Lower leg skin (tissue), 3 donors: ENCODE measurements around the gene ASPN.

Experiments
- POLR2A ChIP-seq, 2 donors: fragments of 450-650 bp; IDR thresholded peaks; one replicate each; pipeline ENCODE4 v1.6.1; 2016 to 2017; ENCODE audit warnings: antibody characterized with exemption in 2 of 2, mild to moderate bottlenecking in 1 of 2, moderate library complexity in 1 of 2
- TF ChIP-seq, protein P1 (sequence below), 3 donors: fragments of 450-650 bp; IDR thresholded peaks; one replicate each; pipeline ENCODE4 v1.5.1; 2016; ENCODE audit warnings: antibody characterized with exemption in 3 of 3, mild to moderate bottlenecking in 3 of 3, moderate library complexity in 2 of 3

DNA sequence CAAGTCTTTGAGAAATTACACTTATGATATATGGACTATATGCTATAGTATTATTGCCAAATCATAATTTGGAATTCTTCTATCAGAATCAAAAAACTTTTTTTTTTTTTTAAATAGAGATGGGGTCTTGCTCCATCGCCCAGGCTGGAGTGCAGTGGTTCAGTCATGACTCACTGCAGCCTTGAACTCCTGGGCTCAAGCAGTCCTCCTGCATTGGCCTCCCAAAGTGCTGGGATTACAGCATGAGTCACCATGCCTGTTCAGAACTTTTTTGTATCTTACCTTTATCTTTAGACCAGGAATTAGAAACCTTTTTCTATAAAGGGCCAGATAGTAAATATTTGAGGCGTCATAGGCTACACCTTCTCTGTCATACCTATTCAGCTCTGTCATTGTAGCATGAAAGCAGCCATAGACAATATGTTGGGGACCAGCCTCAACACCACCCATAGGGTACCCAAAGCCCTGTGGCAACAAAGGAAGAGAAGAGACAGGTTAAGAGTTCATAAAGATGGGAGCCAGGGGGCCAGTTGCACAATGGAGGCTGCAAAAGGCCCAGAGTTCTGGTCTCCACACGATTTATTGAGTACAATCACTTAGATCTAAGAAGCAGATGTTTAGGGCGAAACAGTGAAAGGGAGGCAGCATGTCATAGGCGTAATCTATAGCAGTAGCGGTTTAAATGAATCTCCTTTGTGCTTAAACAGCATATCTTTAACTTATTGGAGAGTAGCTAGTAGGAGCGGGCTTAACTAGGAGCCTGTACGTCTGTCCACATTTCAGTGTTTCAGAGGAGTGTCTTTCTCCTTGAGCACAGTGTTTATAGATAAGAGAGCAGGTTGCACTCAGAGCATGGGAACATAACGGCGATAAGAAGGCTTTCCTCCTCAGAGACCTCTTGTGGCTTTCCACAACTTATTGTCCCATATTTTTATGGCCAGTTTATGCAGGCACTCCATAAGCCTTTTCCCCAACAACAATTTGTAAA lies 41.0 kb upstream of the ASPN start:
- TF ChIP-seq, protein P1, sequence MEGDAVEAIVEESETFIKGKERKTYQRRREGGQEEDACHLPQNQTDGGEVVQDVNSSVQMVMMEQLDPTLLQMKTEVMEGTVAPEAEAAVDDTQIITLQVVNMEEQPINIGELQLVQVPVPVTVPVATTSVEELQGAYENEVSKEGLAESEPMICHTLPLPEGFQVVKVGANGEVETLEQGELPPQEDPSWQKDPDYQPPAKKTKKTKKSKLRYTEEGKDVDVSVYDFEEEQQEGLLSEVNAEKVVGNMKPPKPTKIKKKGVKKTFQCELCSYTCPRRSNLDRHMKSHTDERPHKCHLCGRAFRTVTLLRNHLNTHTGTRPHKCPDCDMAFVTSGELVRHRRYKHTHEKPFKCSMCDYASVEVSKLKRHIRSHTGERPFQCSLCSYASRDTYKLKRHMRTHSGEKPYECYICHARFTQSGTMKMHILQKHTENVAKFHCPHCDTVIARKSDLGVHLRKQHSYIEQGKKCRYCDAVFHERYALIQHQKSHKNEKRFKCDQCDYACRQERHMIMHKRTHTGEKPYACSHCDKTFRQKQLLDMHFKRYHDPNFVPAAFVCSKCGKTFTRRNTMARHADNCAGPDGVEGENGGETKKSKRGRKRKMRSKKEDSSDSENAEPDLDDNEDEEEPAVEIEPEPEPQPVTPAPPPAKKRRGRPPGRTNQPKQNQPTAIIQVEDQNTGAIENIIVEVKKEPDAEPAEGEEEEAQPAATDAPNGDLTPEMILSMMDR (IDR thresholded peaks at IDR 0.05): no peak
- no peak for TF ChIP-seq POLR2A (IDR thresholded peaks at IDR 0.05)
